ENCODE data around the gene AUNIP. TPM values are rescaled to one million over a fixed set of nuclear protein-coding genes. Genes with fewer than 3 reads are reported as not detected.

The AUNIP gene
- total and polyA plus RNA-seq, 12 donors: 0.04 to 0.25 (median 0.21) TPM; not detected in 9

DNA sequence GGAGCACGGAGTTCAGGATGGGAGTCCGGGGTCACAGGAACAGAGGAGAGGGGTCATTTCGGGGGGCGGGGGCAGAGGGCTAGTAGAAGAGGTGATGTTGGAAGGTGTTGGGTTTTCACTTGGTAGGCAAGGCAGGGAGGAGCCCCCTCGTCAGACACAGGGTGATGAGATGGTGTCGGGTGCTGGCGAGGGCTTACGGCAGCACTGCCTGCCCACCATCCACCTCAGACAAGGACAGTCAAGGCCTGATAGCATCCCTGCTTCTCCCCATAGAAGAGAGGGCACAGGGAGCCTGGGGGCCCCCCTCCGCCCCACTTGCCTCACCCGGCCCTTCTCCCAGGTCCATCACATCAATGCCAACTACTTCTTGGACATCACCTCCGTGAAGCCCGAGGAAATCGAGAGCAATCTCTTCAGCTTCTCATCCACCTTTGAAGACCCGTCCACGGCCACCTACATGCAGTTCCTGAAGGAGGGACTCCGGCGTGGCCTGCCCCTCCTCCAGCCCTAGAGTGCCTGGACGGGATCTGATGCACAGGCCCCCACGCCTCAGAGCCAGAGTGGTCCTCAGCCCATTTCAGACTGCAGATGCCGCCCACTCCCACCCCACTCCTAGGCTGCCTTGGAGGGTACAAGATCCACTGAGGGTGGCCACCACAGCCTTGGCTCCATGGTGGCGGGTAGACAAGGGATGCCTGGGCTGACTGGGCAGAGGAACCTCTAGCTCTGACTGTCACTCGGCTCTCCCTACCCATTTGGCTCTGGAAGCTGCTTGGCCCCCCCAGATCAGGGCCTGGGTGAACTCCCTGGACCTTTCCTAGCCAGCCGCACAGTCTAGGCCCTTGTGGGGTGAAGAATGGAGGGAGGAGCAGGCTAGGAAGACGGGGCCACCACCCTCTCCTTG, 43.8 kb downstream of the AUNIP start:
- Histone ChIP-seq H3K27me3 (no peaks in the 10 kb centered on the region), H3K27ac (no peak overlapping the region), H3K4me3 (no peak overlapping the region), H3K36me3 (peaks cover 0 to 62% (median 40%) of the 10 kb centered on the region in 9 donors), H3K9me3 (no peaks in the 10 kb centered on the region), H3K4me1 (peaks cover 0 to 28% (median 22%) of the 10 kb centered on the region in 9 donors)
- DNase-seq (no peak), ATAC-seq (no peak)
- intact Hi-C loops (cut with DNase I): loop anchor here in 5 of 10 donors (5.0 to 10.0 kb wide), 5 partner anchors 301 to 581 kb away; partner anchors contain the start of genes SYF2 (in 2 of the 5) and RSRP1 (in 1 of the 5)
- TF ChIP-seq, protein P1, sequence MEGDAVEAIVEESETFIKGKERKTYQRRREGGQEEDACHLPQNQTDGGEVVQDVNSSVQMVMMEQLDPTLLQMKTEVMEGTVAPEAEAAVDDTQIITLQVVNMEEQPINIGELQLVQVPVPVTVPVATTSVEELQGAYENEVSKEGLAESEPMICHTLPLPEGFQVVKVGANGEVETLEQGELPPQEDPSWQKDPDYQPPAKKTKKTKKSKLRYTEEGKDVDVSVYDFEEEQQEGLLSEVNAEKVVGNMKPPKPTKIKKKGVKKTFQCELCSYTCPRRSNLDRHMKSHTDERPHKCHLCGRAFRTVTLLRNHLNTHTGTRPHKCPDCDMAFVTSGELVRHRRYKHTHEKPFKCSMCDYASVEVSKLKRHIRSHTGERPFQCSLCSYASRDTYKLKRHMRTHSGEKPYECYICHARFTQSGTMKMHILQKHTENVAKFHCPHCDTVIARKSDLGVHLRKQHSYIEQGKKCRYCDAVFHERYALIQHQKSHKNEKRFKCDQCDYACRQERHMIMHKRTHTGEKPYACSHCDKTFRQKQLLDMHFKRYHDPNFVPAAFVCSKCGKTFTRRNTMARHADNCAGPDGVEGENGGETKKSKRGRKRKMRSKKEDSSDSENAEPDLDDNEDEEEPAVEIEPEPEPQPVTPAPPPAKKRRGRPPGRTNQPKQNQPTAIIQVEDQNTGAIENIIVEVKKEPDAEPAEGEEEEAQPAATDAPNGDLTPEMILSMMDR (IDR thresholded peaks at IDR 0.05): no peak
- 89 to 92% methylated on average over 22 to 24 of the region's 24 CpGs for WGBS, 2 donors

DNA sequence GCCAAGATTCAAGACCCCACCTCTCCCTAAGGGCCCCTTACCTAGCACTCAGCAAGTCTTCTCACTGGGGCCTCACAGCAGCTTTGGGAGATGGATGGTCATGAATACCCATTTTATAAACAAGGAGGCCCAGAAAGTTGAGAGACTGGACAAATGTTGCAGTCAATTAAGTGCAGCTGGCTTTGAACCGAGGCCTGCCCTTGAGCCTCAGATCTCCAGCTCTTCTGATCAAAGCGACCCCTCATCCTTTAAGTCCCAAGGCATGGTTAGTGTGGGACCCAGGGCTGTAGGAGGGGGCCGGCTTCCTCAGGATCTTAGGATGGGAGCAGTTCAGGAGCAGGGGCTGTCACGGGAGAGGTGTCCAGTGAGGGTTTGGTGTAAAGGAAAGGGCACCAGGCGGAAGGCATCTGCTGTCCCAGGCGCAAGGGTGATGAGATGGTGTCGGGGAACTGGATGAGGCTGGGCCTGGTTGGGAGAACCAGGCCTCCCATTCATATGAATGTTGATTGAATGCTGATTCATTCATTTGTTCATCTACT, 44.6 kb downstream of the AUNIP start:
- intact Hi-C loops (cut with DNase I): loop anchor here in 7 of 10 donors (5.0 to 10.0 kb wide), 7 partner anchors 207 to 580 kb away; partner anchors contain the start of genes SYF2 (in 2 of the 7) and RSRP1 (in 1 of the 7)
- peaks cover 0 to 36% (median 28%) of the 10 kb centered on the region in 9 donors for H3K4me1 ChIP-seq
- peaks cover 0 to 70% (median 48%) of the 10 kb centered on the region in 9 donors for H3K36me3 ChIP-seq
- H3K4me3 ChIP-seq: no peak overlapping the region
- no peaks in the 10 kb centered on the region for H3K27me3 ChIP-seq
- 94% methylated on average over 7 of the region's 7 CpGs for WGBS, 2 donors
- no peaks in the 10 kb centered on the region for H3K9me3 ChIP-seq
- TF ChIP-seq, protein P1 (IDR thresholded peaks at IDR 0.05): no peak
- DNase-seq (no peak), ATAC-seq (no peak)
- H3K27ac ChIP-seq: no peak overlapping the region

DNA sequence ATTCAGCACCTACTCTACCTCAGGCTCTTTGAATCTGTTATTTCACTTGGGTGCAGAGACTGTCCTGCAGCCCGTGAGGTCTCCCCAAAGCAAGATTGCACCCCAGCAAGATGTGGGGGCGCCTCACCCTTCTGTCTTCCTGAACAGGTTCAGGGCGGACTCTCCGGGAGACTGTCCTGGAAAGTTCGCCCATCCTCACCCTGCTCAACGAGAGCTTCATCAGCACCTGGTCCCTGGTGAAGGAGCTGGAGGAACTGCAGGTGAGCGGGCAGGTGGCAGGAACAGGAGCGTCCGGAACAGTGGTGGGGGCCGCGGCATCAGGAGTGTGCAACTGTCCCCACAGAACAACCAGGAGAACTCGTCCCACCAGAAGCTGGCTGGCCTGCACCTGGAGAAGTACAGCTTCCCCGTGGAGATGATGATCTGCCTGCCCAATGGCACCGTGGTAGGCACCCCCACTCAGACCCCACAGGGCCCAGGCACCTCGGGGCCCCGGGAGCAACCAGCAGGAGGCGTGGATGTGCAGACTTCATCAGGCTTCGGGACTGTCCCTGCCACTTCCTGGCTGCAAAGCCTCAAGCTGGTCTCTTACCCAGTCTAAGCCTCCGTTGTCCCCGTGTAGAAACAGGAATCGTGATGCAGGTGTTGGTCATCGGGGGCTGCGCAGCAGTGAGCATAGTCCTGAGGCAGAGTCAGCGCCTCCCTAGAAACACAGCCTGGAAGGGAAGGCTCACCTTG, 45.4 kb downstream of the AUNIP start:
- Histone ChIP-seq H3K27me3 (no peaks in the 10 kb centered on the region), H3K4me1 (peaks cover 0 to 40% (median 26%) of the 10 kb centered on the region in 9 donors), H3K4me3 (no peak overlapping the region), H3K27ac (no peak overlapping the region), H3K36me3 (peaks cover 0 to 78% (median 53%) of the 10 kb centered on the region in 9 donors), H3K9me3 (no peaks in the 10 kb centered on the region)
- ATAC-seq (no peak), DNase-seq (no peak)
- TF ChIP-seq, protein P1 (IDR thresholded peaks at IDR 0.05): no peak
- intact Hi-C loops (cut with DNase I): loop anchor here in 6 of 10 donors (5.0 to 10.0 kb wide), 6 partner anchors 207 to 579 kb away; partner anchors contain the start of genes SYF2 (in 2 of the 6) and RSRP1 (in 1 of the 6)
- 92% methylated on average over 24 of the region's 24 CpGs for WGBS, 2 donors
